NCI-H2227 (cell line): ENCODE measurements around the gene B9D1.

Experiments
- DNase-seq: peaks from one replicate; lab custom pipeline; 2025; ENCODE audit not compliant: unreplicated experiment; lab: John Stamatoyannopoulos, UW

Gene B9D1

GRCh38 chr17:19339341-19339815 is 23.1 kb downstream of the B9D1 start:
- no peak for DNase-seq

DNA sequence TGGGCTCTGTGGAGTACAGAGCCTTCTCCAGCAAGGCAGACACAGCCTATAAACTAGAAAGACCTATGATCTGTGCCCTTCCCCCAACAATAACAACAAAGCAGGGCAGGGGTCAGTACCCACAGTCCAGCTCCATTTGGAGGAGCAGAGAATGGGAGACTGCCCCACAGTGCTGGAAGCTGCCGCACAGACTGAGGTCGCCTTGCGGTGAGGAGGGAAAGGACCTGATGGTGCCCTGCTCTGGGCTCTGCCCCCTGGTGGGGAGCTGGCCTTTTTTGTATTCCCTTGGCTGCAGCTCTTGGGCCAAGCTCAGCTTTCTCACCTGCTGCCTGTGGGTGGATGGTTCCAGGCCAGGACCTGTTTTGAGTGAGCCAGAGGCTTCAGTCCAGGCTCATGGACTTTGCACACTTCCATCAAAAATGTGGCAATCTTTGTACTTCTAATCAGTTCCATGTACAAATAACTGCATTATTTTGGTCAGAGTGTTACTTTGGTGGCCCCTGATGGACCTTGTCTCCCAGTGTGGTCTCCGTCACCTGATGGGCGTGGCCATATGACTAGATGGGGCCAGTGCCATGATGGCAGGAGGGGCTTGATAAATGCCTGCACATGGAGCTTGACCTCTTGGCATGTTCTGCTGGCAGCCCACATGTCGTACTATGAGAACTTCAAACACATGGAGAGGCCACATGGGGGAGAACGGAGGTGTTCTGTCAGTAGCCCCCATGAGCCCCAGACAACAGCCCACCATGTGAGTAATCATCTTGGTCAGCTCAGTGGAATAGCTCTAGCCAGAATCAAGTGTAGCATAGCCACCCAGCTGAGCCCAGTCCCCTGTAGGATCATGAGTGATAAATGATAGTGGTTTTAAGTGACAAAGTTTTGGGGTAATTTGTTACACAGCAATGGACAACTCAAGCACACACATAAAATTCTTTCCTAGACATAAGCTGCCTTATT is 24.2 kb downstream of the B9D1 start:
- no peak for DNase-seq

DNA sequence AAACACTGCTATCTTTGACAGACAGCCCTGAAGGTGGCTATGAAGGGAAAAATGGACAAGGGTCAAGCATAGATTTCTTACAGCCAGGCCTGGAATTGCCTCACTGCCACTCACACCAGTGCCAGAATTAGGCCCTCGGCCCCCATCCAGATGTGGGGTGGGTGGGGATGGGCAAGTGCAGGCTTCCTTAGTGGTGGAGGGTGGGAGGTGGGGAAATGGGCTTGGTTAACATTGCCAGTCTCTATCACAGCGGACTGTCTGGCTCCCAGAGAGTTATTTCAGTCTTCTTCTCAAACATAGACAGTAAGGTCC is 24.9 kb downstream of the B9D1 start:
- DNase-seq: no peak

GRCh38 chr17:19336938-19337711 is 25.4 kb downstream of the B9D1 start:
- DNase-seq: no peak

- no peak for DNase-seq
These were observed 26.4 kb downstream of the B9D1 start for GRCh38 chr17:19335951-19336631.

DNA sequence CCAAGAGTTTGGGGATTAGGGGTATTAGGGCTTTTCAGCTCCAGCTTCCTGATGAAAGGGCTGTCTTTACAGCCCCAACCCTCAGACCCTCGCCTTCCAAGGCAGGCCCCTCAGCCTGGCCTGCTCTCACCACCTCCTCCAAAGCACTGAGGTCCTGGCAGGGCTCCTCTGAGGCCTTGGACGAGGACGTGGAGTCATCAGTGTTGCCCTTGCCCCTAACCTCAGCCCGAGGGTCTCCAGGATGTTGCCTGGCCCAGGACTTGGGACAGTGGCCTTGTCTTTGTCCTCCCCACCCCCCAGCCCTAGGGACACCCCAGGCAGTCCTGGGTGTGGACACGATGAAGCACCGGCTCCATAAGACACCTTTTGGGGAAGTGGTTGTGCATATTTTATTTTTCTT is 28.2 kb downstream of the B9D1 start:
- DNase-seq: no peak

GRCh38 chr17:19333736-19334290 is 28.7 kb downstream of the B9D1 start:
- DNase-seq: no peak

GRCh38 chr17:19333132-19333440 is 29.4 kb downstream of the B9D1 start:
- DNase-seq: no peak

DNA sequence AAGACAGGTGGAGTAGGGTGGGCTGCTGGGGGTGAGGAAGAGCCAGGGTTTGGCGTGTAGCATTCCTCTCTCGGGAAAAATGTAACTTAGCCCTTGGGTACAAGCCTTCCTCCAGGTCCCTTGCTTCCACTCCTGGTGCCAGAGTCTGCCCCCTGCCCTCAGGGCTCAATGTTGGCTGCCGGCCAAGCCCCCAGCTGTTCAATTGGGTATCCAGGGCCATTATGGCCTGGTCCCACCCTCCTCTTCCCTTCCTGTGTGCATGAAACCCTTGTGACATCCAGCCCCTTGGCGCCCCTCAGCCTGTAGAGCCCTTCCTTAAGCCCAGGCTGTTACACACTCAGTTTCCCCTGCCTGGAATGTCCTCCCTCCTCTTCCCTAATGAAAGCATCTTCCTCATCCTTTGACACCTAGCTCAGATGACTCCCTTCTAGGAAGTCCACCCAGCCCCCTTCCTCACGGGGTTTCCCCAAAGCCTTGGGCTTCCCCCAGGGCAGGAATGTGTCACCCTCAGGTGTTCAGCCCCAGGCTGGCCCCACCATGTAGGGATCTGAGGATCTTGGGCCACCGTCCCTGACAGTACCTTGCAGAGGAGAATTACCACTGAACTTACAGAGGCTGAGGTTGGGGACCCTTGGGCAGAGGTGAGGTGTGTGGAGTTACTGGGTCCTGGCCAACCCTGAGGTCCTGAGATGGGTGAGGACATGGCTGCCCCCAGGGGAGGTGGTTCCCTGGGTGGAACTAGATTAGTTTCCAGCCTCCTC is 30.0 kb downstream of the B9D1 start:
- DNase-seq: no peak

DNA sequence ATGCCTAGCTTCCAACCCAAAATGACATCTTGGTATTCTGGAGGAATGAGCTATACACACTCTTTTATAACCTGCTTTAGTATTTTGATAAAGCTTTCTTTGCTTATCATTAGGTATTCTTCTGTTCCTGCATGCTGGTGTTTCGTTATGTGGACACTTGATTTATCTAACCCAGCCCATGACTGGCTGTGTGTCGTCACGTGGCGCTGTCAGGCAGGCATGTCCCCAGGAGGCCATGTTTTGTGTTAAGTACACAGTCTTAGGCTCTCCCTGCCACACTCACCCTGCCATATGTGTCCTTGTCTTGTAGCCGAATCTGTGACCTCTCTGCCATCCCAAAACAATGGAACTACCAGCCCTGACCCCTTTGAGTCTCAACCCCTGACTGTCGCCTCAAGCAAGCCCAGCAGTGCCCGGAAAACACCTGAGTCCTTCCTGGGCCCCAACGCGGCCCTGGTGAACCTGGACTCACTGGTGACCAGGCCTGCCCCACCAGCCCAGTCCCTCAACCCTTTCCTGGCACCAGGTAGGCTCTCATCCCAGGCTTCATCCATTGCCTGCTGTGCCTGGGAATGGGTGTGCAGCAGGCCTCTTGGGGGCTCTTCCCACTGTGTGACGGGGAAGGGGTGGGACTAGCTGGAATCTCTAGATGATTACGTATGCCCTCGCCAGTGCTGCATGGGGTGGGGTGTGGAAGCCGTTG is 30.8 kb downstream of the B9D1 start:
- no peak for DNase-seq

DNA sequence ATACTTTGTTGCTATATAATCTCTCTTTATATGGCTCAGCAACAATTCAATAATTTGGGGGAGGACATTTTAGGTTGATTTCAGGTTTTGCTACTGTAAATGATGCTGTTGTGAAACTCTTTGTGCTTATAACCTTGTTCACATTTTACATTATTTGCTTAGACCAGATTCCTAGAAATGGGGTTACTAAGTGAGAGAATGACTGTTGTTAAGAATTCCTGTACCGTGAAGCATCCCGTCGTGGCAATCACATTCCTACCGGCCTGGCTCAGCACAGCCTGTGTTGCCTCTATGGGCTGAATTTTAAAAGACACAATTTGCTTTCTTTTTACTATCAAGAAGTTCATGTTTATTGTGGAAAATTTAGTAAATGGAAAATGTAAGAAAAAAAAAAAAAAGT is 31.4 kb downstream of the B9D1 start:
- DNase-seq: no peak

GRCh38 chr17:19330271-19330670 is 32.3 kb downstream of the B9D1 start:
- no peak for DNase-seq

DNA sequence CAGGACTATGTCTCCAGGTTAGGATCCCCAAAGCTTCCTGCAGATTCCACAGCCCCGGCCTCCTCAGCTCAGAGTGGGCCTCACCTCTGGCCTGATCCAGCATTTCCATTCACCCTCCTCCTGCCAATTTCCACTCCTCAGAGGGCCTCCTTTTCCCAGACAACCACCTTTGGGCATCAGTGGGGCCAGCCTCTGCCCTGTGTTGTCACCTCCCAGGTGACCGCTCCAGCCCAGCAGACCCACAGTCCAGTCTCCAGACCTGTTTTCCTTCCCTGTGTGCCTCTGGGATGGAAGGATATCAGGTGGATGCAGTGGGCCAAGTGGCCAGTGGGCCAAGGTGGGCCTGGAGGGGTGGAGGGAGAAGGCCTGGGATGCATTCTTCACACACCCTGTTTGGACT is 32.7 kb downstream of the B9D1 start:
- no peak for DNase-seq

GRCh38 chr17:19329136-19329535 is 33.4 kb downstream of the B9D1 start:
- DNase-seq: no peak

DNA sequence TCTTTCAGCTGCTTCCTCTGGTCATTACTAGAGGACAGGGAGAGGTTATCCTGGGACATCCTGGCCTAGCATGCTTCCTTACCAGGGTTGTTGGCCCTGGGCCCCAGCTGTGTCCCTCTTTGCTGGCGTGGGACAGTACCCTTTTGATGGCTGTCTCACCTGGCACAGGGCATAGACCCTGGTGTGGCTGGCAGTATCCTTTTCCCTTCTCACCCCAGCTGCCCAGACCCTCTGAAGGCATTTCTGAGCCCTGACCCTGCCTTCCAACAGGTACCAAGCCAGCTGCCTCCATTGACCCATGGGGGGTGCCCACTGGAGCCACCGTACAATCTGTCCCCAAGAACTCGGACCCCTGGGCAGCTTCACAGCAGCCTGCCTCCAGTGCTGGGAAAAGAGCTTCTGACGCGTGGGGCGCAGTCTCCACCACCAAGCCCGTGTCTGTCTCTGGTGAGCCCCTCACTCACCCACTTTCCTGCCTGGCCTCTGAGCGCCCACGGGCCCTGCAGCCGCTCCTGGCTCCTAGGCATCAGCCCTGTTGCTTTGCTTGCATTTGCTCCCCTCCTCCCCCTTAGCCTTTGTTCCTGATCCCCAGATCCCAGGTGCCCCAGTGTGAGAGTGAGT is 34.0 kb downstream of the B9D1 start:
- no peak for DNase-seq

GRCh38 chr17:19327031-19327783 is 35.3 kb downstream of the B9D1 start:
- no peak for DNase-seq

- DNase-seq: no peak
These were observed 37.0 kb downstream of the B9D1 start for GRCh38 chr17:19325542-19325941.

DNA sequence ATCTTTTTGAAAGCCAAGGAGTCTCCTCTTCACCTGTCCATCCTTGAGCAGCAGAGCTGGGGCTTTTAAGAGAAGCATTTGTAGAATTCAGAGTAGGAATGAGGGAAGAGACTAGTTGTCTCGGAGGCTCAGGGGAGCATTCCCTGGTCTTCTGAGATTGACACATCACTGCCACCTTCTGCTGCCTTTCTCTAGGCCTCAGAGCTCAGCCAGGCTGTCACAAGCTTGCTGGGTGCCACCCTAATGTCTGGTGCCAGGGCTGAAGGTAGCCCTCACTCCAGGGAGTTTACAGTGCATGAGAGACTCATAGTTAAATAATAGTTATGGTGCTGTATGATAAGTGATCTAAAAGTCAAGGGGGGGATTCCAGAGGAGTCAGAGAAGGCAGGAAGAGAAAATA is 39.7 kb downstream of the B9D1 start:
- DNase-seq: no peak

- no peak for DNase-seq
These were observed 40.4 kb downstream of the B9D1 start for GRCh38 chr17:19322129-19322505.
